ENCODE data around the gene PNPO. TPM values are rescaled to one million over a fixed set of nuclear protein-coding genes. Genes with fewer than 3 reads are reported as not detected.

The PNPO gene
- total RNA-seq, 1 donor from 2014 or later = 29.3 TPM

DNA sequence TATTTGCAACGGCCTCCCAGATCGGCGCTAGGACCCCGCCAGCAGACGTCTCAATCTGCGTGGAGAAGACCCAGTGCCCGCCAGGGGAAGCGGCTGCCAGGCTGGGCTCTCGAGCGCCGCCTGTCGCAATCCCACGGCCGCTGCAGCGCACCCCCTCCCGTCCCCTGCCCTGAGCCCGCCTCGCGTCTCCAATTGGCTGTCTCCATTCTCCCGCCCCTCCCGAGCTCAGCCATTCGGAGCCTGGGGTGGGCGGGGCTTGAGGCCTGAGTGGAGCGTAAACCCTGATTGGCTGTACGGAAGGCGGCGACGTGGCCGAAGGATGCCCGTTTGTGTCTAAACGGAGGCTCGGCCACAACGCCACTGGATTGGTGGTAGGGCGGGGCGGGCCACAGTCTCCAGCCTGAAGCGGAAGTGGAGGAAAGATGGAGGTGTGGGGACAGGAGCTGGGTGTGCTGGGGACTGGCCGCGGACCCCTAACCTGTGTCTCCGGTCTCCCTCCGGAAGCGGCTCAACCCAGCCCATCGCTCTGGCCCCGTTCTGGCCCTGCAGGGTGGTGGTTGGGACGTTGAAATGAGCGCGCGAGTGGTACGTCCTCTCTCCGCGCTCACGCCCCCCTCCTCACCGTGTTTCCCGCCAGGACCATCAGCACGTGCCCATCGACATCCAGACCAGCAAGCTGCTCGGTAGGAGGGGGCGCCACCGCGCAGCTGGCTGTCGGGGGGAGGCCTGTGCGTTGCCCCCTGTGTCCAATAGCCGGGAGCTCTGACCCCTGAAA lies 29.5 kb downstream of the PNPO start, which contains the start of gene CDK5RAP3:
TSS of gene CDK5RAP3 (plus strand) at position 389 of the 775 bp plus-strand sequence. CDS start at position 423, 34 bp downstream.
- peak; percentile 100 for DNase-seq (ENCODE audit: low read depth)

DNA sequence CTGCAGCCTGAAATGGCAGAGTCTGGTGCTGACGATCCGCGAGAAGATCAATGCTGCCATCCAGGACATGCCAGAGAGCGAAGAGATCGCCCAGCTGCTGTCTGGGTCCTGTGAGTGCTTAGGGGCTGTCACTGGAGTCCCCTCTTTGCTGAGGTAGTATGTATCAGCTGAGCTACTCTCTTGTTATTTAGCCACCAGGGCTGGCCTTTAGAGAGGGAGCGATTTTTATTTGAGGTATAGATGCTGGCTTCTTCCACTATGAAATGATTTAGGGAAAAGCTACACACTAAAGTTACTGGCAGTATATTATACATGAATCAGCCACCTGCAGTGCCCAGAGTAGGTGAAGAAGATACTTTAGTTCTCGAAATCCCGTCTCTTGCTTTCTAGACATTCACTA lies 32.2 kb downstream of the PNPO start:
- DNase-seq (ENCODE audit: low read depth) = no peak

DNA sequence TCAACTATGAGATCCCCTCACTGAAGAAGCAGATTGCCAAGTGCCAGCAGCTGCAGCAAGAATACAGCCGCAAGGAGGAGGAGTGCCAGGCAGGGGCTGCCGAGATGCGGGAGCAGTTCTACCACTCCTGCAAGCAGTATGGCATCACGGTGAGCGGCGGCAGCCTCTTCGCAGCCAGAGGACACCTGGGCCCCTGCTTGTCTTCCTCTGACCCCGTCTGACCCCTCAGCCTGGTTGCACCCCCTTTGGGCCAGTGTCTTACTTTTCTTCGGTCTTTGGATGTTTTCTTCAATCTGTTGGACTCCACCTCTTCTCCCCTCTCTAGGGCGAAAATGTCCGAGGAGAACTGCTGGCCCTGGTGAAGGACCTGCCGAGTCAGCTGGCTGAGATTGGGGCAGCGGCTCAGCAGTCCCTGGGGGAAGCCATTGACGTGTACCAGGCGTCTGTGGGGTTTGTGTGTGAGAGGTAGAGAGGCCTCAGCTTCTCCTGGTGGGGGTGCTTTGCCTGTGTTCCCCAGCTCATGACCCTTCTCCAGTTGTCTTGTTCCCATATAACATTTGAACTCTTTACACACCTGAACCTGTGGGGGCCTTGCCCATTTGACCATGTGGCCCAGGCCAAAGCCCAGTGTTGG lies 33.9 kb downstream of the PNPO start:
- DNase-seq (ENCODE audit: low read depth) = no peak

DNA sequence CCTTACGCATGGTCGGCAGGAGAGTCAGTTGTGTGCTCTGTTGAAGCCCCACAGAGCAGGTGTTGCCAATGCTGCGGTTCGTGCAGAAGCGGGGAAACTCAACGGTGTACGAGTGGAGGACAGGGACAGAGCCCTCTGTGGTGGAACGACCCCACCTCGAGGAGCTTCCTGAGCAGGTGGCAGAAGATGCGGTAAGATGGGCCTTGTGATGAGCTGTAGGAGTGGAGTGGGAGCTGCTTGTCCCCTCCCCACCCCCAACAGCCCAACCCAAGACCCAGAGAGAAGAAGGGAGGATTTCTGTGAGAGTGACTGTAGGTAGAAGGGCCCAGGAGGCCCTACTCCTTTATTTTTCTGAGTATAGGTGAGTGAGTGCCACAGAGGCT lies 34.4 kb downstream of the PNPO start:
- no peak for DNase-seq (ENCODE audit: low read depth)

DNA sequence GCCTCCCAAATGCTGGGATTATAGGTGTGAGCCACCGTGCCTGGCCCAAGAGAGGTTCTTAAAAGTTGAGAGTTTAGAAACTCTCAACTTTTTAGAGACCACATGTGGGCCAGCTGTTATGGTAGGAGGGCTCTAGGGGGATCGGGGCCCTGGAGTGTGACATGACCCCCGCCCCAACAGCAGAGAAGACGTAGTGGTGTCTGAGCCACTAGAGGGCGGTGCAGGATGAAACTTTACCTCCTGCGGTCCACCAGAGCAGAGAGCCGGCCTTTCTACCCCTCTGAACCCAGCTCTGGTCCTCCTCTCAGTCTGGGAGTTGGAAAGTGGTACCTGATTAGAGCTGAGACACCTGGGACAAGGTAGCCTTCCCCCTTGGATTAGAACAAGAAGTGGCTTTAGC lies 37.0 kb downstream of the PNPO start:
- DNase-seq (ENCODE audit: low read depth) = peak; percentile 74

DNA sequence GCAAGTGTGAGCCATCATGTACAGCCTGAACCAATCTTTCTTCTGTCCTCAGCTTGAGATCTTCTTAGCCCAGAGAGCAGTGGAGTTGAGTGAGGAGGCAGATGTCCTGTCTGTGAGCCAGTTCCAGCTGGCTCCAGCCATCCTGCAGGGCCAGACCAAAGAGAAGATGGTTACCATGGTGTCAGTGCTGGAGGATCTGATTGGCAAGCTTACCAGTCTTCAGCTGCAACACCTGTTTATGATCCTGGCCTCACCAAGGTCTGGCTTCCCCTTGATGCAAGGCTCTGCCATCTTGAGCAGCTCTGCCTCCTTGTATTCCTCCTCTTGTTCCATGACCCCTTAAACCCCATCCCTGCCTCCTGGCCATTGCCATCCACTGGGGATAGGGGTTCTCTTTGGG lies 39.2 kb downstream of the PNPO start:
- DNase-seq (ENCODE audit: low read depth) = no peak

DNA sequence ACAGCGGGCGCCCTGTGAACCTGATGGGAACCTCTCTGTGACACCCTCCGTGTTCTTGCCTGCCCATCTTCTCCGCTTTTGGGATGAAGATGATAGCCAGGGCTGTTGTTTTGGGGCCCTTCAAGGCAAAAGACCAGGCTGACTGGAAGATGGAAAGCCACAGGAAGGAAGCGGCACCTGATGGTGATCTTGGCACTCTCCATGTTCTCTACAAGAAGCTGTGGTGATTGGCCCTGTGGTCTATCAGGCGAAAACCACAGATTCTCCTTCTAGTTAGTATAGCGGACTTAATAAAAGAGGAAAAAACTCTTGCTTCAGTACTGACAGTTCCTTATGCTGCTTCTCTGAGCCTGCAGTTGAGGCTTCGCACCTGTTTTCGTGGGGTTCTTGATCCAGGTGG lies 40.1 kb downstream of the PNPO start:
- DNase-seq (ENCODE audit: low read depth) = no peak

DNA sequence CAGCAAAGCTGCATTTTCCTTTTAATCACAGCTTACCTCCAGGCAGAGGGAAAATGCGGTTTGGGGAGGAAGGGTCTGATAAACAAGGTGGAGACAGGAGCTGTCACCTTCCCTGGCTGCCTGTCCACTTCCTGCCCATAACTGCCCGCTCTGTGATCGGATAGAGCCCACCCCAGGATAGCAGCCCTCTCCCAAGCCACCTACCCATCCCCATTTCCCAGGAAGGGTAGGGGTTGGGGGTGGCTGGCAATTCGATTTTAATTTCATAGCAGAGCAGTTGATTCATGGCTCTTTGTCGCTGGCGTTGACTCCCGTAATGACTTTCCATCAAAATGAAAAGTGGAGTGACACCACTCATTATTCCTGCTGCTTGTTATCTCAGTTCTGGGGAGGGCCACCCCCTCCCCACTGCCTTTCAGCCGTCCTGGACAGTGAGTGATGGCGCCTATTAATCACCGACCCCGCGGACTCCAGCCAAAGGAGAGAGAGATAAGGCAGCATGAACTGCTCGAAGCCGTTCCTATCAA lies 40.8 kb downstream of the PNPO start:
- no peak for DNase-seq (ENCODE audit: low read depth)

DNA sequence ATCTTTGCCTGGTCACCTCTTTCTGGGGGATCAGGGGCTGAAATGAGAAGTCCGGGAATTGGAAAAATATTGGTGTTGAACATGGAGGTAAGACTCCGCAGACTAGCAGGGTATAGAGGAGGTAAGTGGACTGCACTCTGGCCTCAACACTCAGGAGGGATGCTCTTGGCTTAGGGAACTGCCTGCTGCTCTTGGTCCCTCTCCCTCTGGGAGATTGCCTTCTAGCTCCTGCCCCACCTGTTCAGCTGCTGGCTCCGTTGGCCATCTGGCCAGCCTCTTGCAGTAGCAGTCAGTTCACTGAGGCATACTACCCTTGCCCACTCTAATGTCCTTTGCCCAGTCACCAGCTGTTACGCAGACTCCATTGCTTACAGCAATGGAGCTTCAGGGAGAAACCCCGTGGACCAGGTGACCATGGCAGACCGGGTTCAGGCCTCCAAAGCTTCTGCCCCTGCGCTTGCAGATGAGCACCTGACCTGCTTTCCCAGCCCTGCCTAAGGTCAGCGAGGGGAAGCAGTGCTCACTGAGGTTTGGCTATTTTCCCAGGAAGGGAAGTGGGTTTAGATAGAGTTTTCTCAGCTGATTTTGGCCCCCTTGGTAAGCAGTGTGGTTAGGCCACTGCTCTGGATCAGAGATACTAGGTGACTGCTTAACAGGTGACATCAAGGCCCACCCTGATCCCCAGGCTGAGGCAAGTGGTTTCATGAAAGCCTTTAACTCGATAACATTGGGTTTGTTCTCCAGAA lies 41.4 kb downstream of the PNPO start:
- peak; percentile 78 for DNase-seq (ENCODE audit: low read depth)

DNA sequence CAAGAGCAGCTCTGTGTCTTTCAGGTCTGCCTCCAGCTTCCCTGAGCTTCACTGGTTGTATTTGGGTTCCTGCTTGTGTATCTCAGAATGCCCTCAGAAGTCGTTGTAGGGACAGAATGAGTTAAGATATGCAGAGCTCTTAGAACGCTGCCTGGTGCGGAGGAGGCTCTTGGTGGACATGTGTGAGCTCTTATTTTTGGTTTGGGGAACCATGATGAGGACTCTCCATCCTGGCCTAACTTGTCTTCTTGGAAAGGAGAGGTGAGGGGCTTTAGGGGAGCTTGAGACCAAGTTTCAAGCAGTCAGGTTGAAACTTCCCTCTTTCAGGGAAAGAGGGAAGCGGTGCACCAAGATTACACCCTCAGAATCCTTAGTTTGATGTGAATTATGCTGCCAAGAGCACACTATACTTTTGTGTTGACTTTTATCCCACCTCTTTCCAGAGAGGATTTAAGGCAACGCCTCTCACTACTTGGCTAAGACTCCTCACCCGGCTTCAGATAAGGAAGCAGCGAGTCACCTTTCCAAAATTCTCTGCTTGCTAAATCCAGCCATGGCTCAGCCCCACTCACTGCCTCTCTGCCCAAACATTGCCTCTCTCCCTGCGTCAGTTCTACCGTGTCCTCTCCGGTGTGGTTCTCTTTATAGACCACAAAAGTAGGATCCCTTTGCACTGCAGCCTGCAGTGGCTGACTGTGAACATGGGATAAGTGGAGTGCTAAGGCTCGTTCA lies 42.3 kb downstream of the PNPO start:
- peak; percentile 87 for DNase-seq (ENCODE audit: low read depth)

DNA sequence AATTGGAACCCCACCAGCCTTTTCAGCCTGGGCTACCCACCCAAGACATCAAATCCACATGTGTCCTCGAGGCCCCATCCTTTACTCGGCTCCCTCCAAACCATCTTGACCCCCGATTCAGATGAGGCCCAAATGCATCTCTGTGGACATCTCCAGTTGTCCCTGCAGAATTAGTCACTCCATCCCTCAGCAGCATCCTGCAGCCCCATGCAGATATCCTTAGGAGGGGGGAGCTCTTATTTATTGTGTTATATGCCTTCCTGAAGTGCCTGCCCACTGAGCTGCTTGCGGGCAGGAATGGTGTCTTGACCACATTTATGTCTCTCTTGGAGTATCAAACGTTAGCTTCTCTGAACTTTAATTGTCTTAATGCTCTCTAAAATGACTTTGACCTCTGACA lies 45.1 kb downstream of the PNPO start:
- DNase-seq (ENCODE audit: low read depth) = no peak

DNA sequence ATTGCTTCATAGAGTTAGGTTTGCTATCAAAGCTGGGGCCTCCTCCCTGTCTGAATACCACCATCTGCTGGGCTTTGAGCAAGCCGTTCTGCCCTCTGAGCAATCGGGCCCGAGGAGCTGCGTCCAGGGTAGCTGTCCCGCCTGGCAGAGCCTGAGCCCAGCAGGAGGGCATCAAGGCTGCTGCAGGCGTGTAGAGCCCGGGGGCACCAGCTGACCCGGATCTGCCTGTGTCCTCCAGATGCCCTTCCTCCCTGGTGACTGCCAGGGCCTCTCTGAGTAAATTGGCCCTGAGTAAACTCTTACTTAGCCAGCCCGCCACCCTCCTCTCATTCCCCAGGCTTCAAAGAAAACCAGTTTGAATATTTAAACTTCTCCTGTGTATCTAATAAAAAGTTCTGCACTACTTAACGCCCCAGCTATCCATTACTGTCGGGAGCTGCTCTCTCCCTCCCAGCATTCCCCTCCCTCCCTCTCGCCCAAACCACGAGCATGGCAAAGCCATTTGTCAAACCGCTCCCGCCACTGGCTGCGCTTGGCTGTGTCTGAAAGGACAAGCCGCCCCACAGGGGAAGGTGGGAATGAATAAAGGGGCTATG lies 46.0 kb downstream of the PNPO start:
- peak; percentile 78 for DNase-seq (ENCODE audit: low read depth)

DNA sequence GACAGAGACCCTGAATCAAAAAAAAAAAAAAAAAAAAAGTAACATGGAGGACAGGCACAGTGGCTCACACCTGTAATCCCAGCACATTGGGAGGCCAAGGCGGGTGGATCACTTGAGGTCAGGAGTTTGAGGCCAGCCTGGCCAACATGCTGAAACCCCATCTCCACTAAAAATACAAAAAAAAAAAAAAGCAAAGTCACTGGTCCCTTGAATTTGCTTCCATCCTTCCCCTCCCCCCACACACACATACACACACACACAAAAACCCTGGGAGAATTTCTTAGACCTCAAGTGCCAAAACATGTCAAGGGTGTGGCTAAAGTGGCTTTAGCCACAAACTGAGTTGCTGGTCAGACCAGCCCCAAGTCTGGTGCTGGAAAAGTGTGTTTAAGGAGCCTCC lies 47.1 kb downstream of the PNPO start:
- peak; percentile 82 for DNase-seq (ENCODE audit: low read depth)

DNA sequence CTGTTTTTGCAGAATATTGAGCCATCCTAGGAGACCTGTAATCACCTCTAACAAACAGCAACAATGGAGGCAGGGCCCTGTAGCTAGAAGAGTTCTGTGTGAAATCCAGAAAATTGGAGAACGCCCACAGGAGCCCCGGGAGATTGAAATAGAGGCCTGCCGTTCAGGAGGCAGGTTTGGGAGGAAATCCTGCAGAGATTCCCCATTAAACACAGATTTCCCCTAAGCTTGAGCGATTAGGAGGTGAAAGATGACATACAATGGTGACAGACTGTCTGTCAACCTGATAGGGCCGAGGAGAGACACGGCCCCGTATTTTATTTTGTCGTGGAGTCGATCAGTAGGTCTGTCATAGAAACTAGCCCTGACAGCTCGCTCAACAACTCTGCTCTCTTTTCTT lies 47.8 kb downstream of the PNPO start:
- DNase-seq (ENCODE audit: low read depth) = no peak

DNA sequence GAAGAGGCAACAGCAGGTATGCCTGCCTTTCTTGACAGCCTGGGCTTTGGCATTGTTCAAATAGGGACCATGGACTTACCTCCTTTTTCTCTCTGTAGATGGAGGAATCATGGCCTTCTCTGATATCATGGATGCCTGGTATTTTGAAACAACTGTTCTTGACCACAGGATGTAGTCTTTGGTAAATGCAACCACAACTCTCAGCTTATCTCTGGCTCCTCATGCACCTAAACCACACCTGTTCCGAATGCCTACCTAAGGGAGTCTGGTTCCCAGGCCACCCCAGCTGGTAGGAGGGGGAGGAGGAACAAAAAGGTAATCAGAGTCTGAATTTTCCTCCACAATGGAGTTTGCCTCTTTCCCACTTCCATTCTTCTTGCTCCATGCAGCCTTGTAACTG lies 48.3 kb downstream of the PNPO start:
- peak; percentile 87 for DNase-seq (ENCODE audit: low read depth)

DNA sequence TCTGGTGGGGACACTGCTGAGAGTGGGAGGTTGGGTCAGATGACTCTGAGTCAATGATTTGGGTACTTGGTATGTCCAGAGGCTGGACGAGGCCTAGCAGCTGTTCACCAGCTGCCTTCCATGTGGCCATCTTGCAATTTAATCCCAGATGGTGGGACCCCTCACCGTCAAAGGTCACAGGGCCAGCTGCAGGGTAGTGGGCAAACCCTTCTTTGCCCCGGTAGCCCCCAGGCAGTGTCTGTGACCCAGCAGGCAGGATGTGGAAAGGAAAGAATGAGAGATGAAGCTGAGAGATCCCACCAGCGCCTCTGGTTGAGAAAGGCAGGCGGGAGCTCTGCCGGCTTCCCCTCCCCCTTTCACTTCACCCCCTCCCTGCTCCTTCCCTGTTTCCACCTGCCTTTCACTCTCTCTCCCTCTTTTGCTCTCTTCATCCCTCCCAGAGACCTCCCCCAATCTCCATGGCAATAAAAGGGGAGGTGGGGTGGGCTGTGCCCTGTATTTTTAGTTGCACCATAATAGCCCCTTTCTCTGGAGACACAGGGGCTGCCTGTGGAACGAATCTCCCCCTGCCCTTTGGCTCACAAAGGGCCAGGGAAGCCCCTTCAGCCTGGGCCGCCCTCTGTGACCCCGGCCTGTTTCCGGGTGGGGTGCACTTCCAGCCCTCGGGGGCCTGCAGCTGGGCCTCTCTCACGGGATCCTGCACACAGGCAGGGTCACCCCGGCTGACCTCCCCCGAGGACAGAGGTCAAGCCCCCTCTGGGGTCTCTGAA lies 49.8 kb downstream of the PNPO start:
- peak; percentile 96 for DNase-seq (ENCODE audit: low read depth)

DNA sequence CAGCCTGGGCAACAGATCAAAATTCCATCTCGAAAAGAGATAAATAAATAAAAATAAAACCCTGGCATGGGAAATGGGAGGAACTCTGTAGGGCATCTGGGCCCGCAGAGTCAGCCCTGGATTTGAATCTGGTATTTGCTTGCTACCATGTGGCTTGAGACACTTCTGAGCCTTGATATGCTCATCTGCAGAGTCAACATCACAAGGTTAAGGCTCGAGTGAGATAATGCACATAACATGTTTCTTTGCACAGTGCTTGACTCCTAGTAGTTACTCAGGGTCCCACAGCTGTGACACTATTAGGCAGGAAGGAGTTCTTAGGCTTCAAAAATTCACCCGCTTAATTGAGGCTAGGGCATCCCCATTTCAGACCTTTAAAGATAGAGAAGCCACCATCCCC lies 50.8 kb downstream of the PNPO start:
- DNase-seq (ENCODE audit: low read depth) = no peak

DNA sequence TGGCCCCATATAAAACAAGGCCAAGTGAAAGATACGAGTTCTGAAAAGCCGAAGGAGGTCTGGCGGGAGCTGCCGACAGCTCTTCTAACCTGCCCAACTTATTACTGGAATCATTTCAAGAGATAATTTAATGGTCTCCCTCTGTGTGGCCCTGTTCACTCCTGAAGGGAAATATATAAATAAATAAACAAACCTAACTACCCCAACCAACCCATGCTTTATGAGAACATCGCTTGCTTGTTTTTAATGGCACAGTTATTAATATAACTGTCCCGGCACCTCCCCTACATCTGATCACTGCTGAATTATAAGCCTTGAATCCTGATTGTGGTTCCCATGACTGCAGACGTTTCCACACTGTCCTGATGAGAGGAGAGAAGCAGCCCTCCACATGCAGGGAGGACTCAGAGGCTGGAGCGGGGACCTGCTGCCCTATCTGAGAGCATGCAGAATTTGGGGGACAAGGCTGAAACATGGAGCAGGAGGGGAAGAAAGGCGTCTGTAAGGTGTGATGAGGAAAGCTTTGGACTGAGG lies 51.7 kb downstream of the PNPO start:
- no peak for DNase-seq (ENCODE audit: low read depth)

DNA sequence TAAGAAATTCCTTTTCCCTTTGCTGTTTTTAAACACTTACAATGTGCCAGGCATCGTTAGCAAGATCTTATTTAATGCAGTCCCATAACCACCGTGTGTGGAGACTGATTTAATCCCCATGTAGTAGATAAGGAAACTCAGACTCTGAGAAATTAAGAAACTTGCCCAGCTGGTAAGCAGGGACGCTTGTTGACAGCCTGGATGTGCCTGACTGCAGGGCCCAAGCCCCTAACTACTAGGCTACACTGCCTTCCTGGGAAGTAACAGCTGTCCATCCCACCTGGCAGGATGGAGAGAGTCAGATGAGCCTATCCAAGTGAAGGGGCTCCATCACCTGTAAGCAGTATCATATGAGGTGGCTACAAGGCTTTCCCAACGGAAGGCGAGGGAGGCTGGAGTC lies 52.6 kb downstream of the PNPO start:
- DNase-seq (ENCODE audit: low read depth) = no peak

DNA sequence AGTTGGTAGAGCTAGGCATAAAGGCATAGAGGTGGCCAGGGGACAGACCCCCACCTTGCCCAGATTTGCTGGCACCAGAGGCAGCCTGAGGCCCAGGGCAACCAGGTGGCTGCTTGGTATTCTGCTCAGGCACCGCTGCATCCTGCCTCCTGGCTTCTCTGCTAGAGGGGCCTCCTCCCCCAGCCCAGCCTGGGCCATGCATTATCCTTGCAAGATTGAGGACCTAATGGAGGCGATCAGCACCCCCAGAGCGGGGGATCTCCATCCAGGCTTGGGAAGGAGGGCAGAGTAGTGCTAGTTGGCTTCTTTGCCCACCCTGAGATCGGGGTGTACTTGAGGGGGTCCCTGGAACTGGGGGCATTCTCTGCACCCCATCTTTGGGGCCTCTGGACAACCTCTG lies 53.4 kb downstream of the PNPO start:
- DNase-seq (ENCODE audit: low read depth) = no peak
